ENCODE measurements around the gene ZCCHC14. TPM values are rescaled to one million over a fixed set of nuclear protein-coding genes. Genes with fewer than 3 reads are reported as not detected.
"Not testable (repeated sequence)": the region's sequence is repeated elsewhere in the genome, so short reads cannot be mapped to it uniquely, and the experiment has no call there.

Gene ZCCHC14
- total and polyA plus RNA-seq, 2 experiments from 2014 or later = 2.7 to 6.3 TPM

GRCh38 chr16:87387942-87388817 lies 104.6 kb downstream of the ZCCHC14 start:
- in situ Hi-C loops (cut with MboI) = no loop called here
- Histone ChIP-seq H3K4me3 (peak overlapping the region; percentile 52), H3K9me2 (ENCODE audit: insufficient read depth) (no peaks in the 10 kb centered on the region), H2AFZ (peak overlapping the region; percentile 75), H3K27me3 (replicated peaks; ENCODE audit: insufficient read depth) (no peaks in the 10 kb centered on the region), H3K4me2 (ENCODE audit: unreplicated experiment) (peak overlapping the region; percentile 51), H3K27ac (peak overlapping the region; percentile 93), H3K36me3 (ENCODE audit: low read depth) (no peaks in the 10 kb centered on the region), H3F3A (ENCODE audit: insufficient read depth) (peaks cover 27% of the 10 kb centered on the region), H3K4me1 (ENCODE audit: insufficient read depth) (peaks cover 20% of the 10 kb centered on the region), H3K9me3 (ENCODE audit: low read depth) (no peaks in the 10 kb centered on the region), H3K9ac (peak overlapping the region; percentile 77), H4K20me1 (ENCODE audit: insufficient read depth) (no peaks in the 10 kb centered on the region), H3K79me2 (ENCODE audit: insufficient read depth) (peaks cover 6% of the 10 kb centered on the region)
- 5 to 7% methylated on average over 18 of the region's 18 CpGs for WGBS, 2 experiments (ENCODE audit: low coverage in 1 of 2, low lambda C conversion rate in 2 of 2, missing lambda C conversion rate in 2 of 2)
- peak; percentile 97 for DNase-seq
- no peak for TF ChIP-seq EZH2 (IDR thresholded peaks at IDR 0.05; ENCODE audit: insufficient read depth, poor library complexity, severe bottlenecking)
- no peak for TF ChIP-seq EZH2phosphoT487 (IDR thresholded peaks at IDR 0.05; ENCODE audit: insufficient read depth, low read depth)

GRCh38 chr16:87384875-87385167 lies 108.0 kb downstream of the ZCCHC14 start:
- DNase-seq; H3K9me2 ChIP-seq (ENCODE audit: insufficient read depth); H3K27me3 ChIP-seq (replicated peaks; ENCODE audit: insufficient read depth); H4K20me1 ChIP-seq (ENCODE audit: insufficient read depth); H3K9me3 ChIP-seq (ENCODE audit: low read depth); H3K36me3 ChIP-seq (ENCODE audit: low read depth); in situ Hi-C loops (cut with MboI): not testable (repeated sequence)
- Histone ChIP-seq H3K4me2 (ENCODE audit: unreplicated experiment) (peak overlapping the region; percentile 67), H3K27ac (peak overlapping the region; percentile 89), H3K4me3 (peak overlapping the region; percentile 81; the same call in 1 of the 2 replicates), H3K79me2 (ENCODE audit: insufficient read depth) (peaks cover 32% of the 10 kb centered on the region), H3F3A (ENCODE audit: insufficient read depth) (peaks cover 48% of the 10 kb centered on the region), H3K9ac (peak overlapping the region; percentile 90), H2AFZ (peak overlapping the region; percentile 90), H3K4me1 (ENCODE audit: insufficient read depth) (peaks cover 38% of the 10 kb centered on the region)
- 74 to 87% methylated on average over 12 of the region's 12 CpGs for WGBS, 2 experiments (ENCODE audit: low coverage in 1 of 2, low lambda C conversion rate in 2 of 2, missing lambda C conversion rate in 2 of 2)

GRCh38 chr16:87384162-87384874 lies 108.5 kb downstream of the ZCCHC14 start:
- in situ Hi-C loops (cut with MboI) = no loop called here
- 8 to 11% methylated on average over 47 to 61 of the region's 64 CpGs for WGBS, 2 experiments (ENCODE audit: low coverage in 1 of 2, low lambda C conversion rate in 2 of 2, missing lambda C conversion rate in 2 of 2)
- no peaks in the 10 kb centered on the region for H3K9me3 ChIP-seq (ENCODE audit: low read depth)

GRCh38 chr16:87383505-87384161 lies 109.2 kb downstream of the ZCCHC14 start, which contains the start of gene FBXO31:
Gene FBXO31 (minus strand): TSS chr16:87383776. CDS start chr16:87383744, 32 bp downstream.
- Histone ChIP-seq H3F3A (ENCODE audit: insufficient read depth) (peaks cover 41% of the 10 kb centered on the region), H3K9ac (peak within 1 kb of the TSS; percentile 90), H3K79me2 (ENCODE audit: insufficient read depth) (peaks cover 44% of the 10 kb centered on the region), H3K27ac (peak within 1 kb of the TSS; percentile 89), H3K4me2 (ENCODE audit: unreplicated experiment) (peak within 1 kb of the TSS; percentile 95), H2AFZ (peak within 1 kb of the TSS; percentile 90), H3K9me2 (ENCODE audit: insufficient read depth) (no peaks in the 10 kb centered on the region), H3K9me3 (ENCODE audit: low read depth) (no peaks in the 10 kb centered on the region), H4K20me1 (ENCODE audit: insufficient read depth) (no peaks in the 10 kb centered on the region; the same call in 1 of the 2 replicates), H3K4me3 (peak within 1 kb of the TSS; percentile 81), H3K4me1 (ENCODE audit: insufficient read depth) (peaks cover 31% of the 10 kb centered on the region), H3K36me3 (ENCODE audit: low read depth) (no peaks in the 10 kb centered on the region), H3K27me3 (replicated peaks; ENCODE audit: insufficient read depth) (no peaks in the 10 kb centered on the region)
- DNase-seq = peak; percentile 95
- 0 to 1% methylated on average over 62 to 64 of the region's 92 CpGs for WGBS, 2 experiments (ENCODE audit: low coverage in 1 of 2, low lambda C conversion rate in 2 of 2, missing lambda C conversion rate in 2 of 2)
- in situ Hi-C loops (cut with MboI) = no loop called here
- TF ChIP-seq EZH2 (IDR thresholded peaks at IDR 0.05; ENCODE audit: insufficient read depth, poor library complexity, severe bottlenecking) = no peak
- no peak for TF ChIP-seq EZH2phosphoT487 (IDR thresholded peaks at IDR 0.05; ENCODE audit: insufficient read depth, low read depth)

More at GRCh38 chr16:87384162-87384874, 108.5 kb downstream of the ZCCHC14 start:
- peaks cover 37% of the 10 kb centered on the region for H3K4me1 ChIP-seq (ENCODE audit: insufficient read depth)
- H3K4me2 ChIP-seq (ENCODE audit: unreplicated experiment) = peak overlapping the region; percentile 67
- peak overlapping the region; percentile 81 for H3K4me3 ChIP-seq
- no peaks in the 10 kb centered on the region for H3K9me2 ChIP-seq (ENCODE audit: insufficient read depth)
- H3K9ac ChIP-seq = peak overlapping the region; percentile 90
- H3K27me3 ChIP-seq (replicated peaks; ENCODE audit: insufficient read depth) = no peaks in the 10 kb centered on the region
- H3K79me2 ChIP-seq (ENCODE audit: insufficient read depth) = peaks cover 37% of the 10 kb centered on the region
- H3F3A ChIP-seq (ENCODE audit: insufficient read depth) = peaks cover 43% of the 10 kb centered on the region
- TF ChIP-seq EZH2 (IDR thresholded peaks at IDR 0.05; ENCODE audit: insufficient read depth, poor library complexity, severe bottlenecking) (no peak), EZH2phosphoT487 (IDR thresholded peaks at IDR 0.05; ENCODE audit: insufficient read depth, low read depth) (no peak)
- H2AFZ ChIP-seq = peak overlapping the region; percentile 90
- DNase-seq = peak; percentile 80
- no peaks in the 10 kb centered on the region for H3K36me3 ChIP-seq (ENCODE audit: low read depth)
- peak overlapping the region; percentile 89 for H3K27ac ChIP-seq
- no peaks in the 10 kb centered on the region; the same call in 1 of the 2 replicates for H4K20me1 ChIP-seq (ENCODE audit: insufficient read depth)
